CD14-positive monocyte (primary cell): ENCODE results near the gene PDE4B. TPM values are rescaled to one million over a fixed set of nuclear protein-coding genes. Genes with fewer than 3 reads are reported as not detected.

Source experiments
- DNase-seq, 3 donors: peaks; one replicate each; pipeline ENCODE4 v3.0.0-alpha.2; 2011 to 2022
- H2AFZ ChIP-seq: 2 replicates; pipeline ENCODE4 v1.6.0; 2012; ENCODE audit warnings: mild to moderate bottlenecking, low read depth, low read length, inconsistent platforms; ENCODE audit not compliant: insufficient read depth, poor library complexity, severe bottlenecking
- H3K27ac ChIP-seq, 2 donors: 1 replicate in 1 of 2; 2 replicates in 1 of 2; pipeline ENCODE4 v1.5.1; 2012 to 2013; ENCODE audit warnings: low read length in 2 of 2, control low read depth in 1 of 2, inconsistent platforms in 1 of 2, low read depth in 1 of 2, mild to moderate bottlenecking in 1 of 2
- H3K27me3 ChIP-seq, 2 donors: one replicate each; pipeline versions ENCODE4 v1.6.0 to v1.6.1; 2011 to 2013; ENCODE audit warnings: low read length in 2 of 2; ENCODE audit not compliant: control insufficient read depth in 2 of 2, insufficient read depth in 2 of 2
- H3K36me3 ChIP-seq, 2 donors: replicated peaks in 1 of 2; 1 replicate in 1 of 2; 2 replicates in 1 of 2; pipeline versions ENCODE4 v1.5.1 to v1.6.1; 2012 to 2013; ENCODE audit warnings: low read length in 2 of 2, control low read depth in 1 of 2, inconsistent platforms in 1 of 2, mild to moderate bottlenecking in 1 of 2; ENCODE audit not compliant: insufficient read depth in 2 of 2, control insufficient read depth in 1 of 2
- H3K4me1 ChIP-seq, 2 donors: 1 replicate in 1 of 2; 2 replicates in 1 of 2; pipeline versions ENCODE4 v1.5.1 to v1.6.1; 2012 to 2013; ENCODE audit warnings: low read length in 2 of 2, control low read depth in 1 of 2, inconsistent platforms in 1 of 2, mild to moderate bottlenecking in 1 of 2, moderate library complexity in 1 of 2; ENCODE audit not compliant: insufficient read depth in 2 of 2, control insufficient read depth in 1 of 2
- H3K4me2 ChIP-seq: replicated peaks from 2 replicates; pipeline ENCODE3; 2012; ENCODE audit warnings: low read length, moderate library complexity, mild to moderate bottlenecking; ENCODE audit not compliant: poor library complexity, severe bottlenecking; ENCODE audit errors: extremely low read depth
- H3K4me3 ChIP-seq, 3 experiments: fragments of 200-600 bp in 1 of 3; sonication (generic) in 1 of 3; replicated peaks in 1 of 3; 1 replicate in 2 of 3; 2 replicates in 1 of 3; pipeline ENCODE4 v1.5.1; 2011 to 2013; ENCODE audit warnings: low read length in 3 of 3, mild to moderate bottlenecking in 3 of 3, control low read depth in 2 of 3, low read depth in 2 of 3, inconsistent platforms in 1 of 3, moderate library complexity in 1 of 3
- H3K79me2 ChIP-seq: 2 replicates; pipeline ENCODE4 v1.6.0; 2012; ENCODE audit warnings: mild to moderate bottlenecking, control low read depth, inconsistent platforms, low read length, moderate library complexity; ENCODE audit not compliant: insufficient read depth
- H3K9ac ChIP-seq: 2 replicates; pipeline ENCODE4 v1.6.0; 2017; ENCODE audit warnings: low read length, mild to moderate bottlenecking; ENCODE audit not compliant: insufficient read depth, poor library complexity, severe bottlenecking
- H3K9me3 ChIP-seq, 2 donors: replicated peaks in 1 of 2; 1 replicate in 1 of 2; 2 replicates in 1 of 2; pipeline versions ENCODE4 v1.5.1 to v1.6.1; 2012 to 2013; ENCODE audit warnings: low read length in 2 of 2, control low read depth in 1 of 2; ENCODE audit not compliant: control insufficient read depth in 1 of 2, insufficient read depth in 1 of 2
- H4K20me1 ChIP-seq: 2 replicates; pipeline ENCODE4 v1.6.0; 2012; ENCODE audit warnings: mild to moderate bottlenecking, low read length, control low read depth, moderate library complexity; ENCODE audit not compliant: insufficient read depth
- H3K27ac Mint-ChIP-seq, 7 donors: one replicate each; pipeline ENCODE4 v1.8.0; 2020; ENCODE audit warnings: mild to moderate bottlenecking in 7 of 7, mixed read lengths in 7 of 7, moderate library complexity in 6 of 7, inconsistent platforms in 2 of 7
- H3K27me3 Mint-ChIP-seq, 3 donors: one replicate each; pipeline ENCODE4 v1.8.0; 2021 to 2022; ENCODE audit warnings: low read depth in 3 of 3, mild to moderate bottlenecking in 3 of 3, mixed read lengths in 3 of 3, moderate library complexity in 3 of 3, inconsistent platforms in 1 of 3
- H3K36me3 Mint-ChIP-seq, 2 donors: one replicate each; pipeline ENCODE4 v1.8.0; 2020; ENCODE audit warnings: mixed read lengths in 2 of 2, inconsistent platforms in 1 of 2, mild to moderate bottlenecking in 1 of 2
- H3K4me1 Mint-ChIP-seq: one replicate; pipeline ENCODE4 v1.8.0; 2020; ENCODE audit warnings: mild to moderate bottlenecking, mixed read lengths
- H3K4me3 Mint-ChIP-seq, 2 donors: one replicate each; pipeline ENCODE4 v1.8.0; 2020; ENCODE audit warnings: mild to moderate bottlenecking in 2 of 2, mixed read lengths in 2 of 2, moderate library complexity in 1 of 2
- H3K9me3 Mint-ChIP-seq, 7 donors: one replicate each; pipeline ENCODE4 v1.8.0; 2020 to 2022; ENCODE audit warnings: mixed read lengths in 7 of 7, mild to moderate bottlenecking in 6 of 7, moderate library complexity in 6 of 7, inconsistent platforms in 2 of 7
- CTCF ChIP-seq: fragments of 200-600 bp; IDR thresholded peaks from one replicate; pipeline ENCODE4 v1.8.0; 2022; ENCODE audit warnings: antibody characterized with exemption, mild to moderate bottlenecking
- WGBS: methylation state at CpG from one replicate; pipeline ENCODE4 v1.1.5; 2013; ENCODE audit warnings: missing lambda C conversion rate; ENCODE audit not compliant: insufficient coverage; 5-methylcytosine and 5-hydroxymethylcytosine counted together
- intact Hi-C, 2 donors: fragments of 100-400 bp; cut with micrococcal nuclease; formaldehyde crosslinking; loops; one replicate each; pipeline versions ENCODE4 v1.15.0 to v1.15.1; 2023
- polyA plus RNA-seq, 3 donors: library from polyadenylated mRNA; depleted of rRNA in 1 of 3; unstranded in 2 of 3; stranded (reverse) in 1 of 3; fragments of 300-500 nt in 2 of 3; fragments of >200 nt in 1 of 3; fragmentation: Illumina TruSeq in 2 of 3; gene quantifications; 1 replicate in 2 of 3; 2 replicates in 1 of 3; pipeline ENCODE4 v1.2.3, GENCODE V29; 2012 to 2021

Gene PDE4B
- polyA plus RNA-seq, 3 donors = 17.2 to 52.8 (median 25.2) TPM

- H3K4me3 ChIP-seq = no peak overlapping the region
- H2AFZ ChIP-seq = no peak overlapping the region
- H3K36me3 ChIP-seq = no peaks in the 10 kb centered on the region
- H3K27ac ChIP-seq = peak overlapping the region in 1 of 2 donors; percentile 40
- Mint-ChIP-seq H3K36me3 (no peaks in the 10 kb centered on the region), H3K9me3 (peaks cover 2 to 25% (median 8%) of the 10 kb centered on the region in 7 donors), H3K4me3 (no peak overlapping the region), H3K4me1 (peaks cover 10% of the 10 kb centered on the region), H3K27ac (peak overlapping the region in 2 of 7 donors; percentile 1 to 30), H3K27me3 (no peaks in the 10 kb centered on the region)
- H3K4me1 ChIP-seq = peaks cover 10 to 11% of the 10 kb centered on the region in 2 donors
- peaks cover 0 to 5% of the 10 kb centered on the region in 2 donors for H3K9me3 ChIP-seq
- 100% methylated on average over 1 of the region's 3 CpGs for WGBS
- no peak for DNase-seq
- no peak overlapping the region for H3K9ac ChIP-seq
- intact Hi-C loops = no loop called here
- H3K4me2 ChIP-seq = no peak overlapping the region
- no peaks in the 10 kb centered on the region for H4K20me1 ChIP-seq
- no peaks in the 10 kb centered on the region for H3K79me2 ChIP-seq
- TF ChIP-seq CTCF = no peak
- no peaks in the 10 kb centered on the region for H3K27me3 ChIP-seq
Observed at GRCh38 chr1:65844821-65845534, 52.3 kb downstream of the PDE4B start.

- WGBS = 82% methylated on average over 4 of the region's 7 CpGs
Observed at GRCh38 chr1:65845535-65846060, 52.9 kb downstream of the PDE4B start.

More at GRCh38 chr1:65845535-65846060, 52.9 kb downstream of the PDE4B start:
- Histone ChIP-seq H2AFZ (no peak overlapping the region), H3K27ac (peak overlapping the region in 1 of 2 donors; percentile 40), H3K27me3 (no peaks in the 10 kb centered on the region), H4K20me1 (no peaks in the 10 kb centered on the region), H3K79me2 (no peaks in the 10 kb centered on the region), H3K36me3 (no peaks in the 10 kb centered on the region), H3K4me2 (no peak overlapping the region), H3K4me3 (no peak overlapping the region), H3K4me1 (peaks cover 10 to 11% of the 10 kb centered on the region in 2 donors), H3K9ac (no peak overlapping the region), H3K9me3 (peaks cover 0 to 5% of the 10 kb centered on the region in 2 donors)
- intact Hi-C loops = no loop called here
- DNase-seq = peak; percentile 20 to 44 (median 27)
- peak overlapping the region in 5 of 7 donors; percentile 1 to 79 (median 54) for H3K27ac Mint-ChIP-seq
- H3K4me3 Mint-ChIP-seq = peak overlapping the region in 1 of 2 donors; percentile 39
- no peak for TF ChIP-seq CTCF
- peaks cover 10% of the 10 kb centered on the region for H3K4me1 Mint-ChIP-seq
- H3K9me3 Mint-ChIP-seq = peaks cover 3 to 29% (median 11%) of the 10 kb centered on the region in 7 donors
- no peaks in the 10 kb centered on the region for H3K36me3 Mint-ChIP-seq
- H3K27me3 Mint-ChIP-seq = no peaks in the 10 kb centered on the region
